HG03025 (cell line): ENCODE measurements around the gene KRTAP3-2.

Source experiments
- ATAC-seq: cut with Tn5 transposase; IDR thresholded peaks from one replicate; pipeline ENCODE4 v1.9.1; 2021; ENCODE audit warnings: mild to moderate bottlenecking, moderate library complexity; ENCODE audit not compliant: unreplicated experiment, low FRiP score

Gene KRTAP3-2

DNA sequence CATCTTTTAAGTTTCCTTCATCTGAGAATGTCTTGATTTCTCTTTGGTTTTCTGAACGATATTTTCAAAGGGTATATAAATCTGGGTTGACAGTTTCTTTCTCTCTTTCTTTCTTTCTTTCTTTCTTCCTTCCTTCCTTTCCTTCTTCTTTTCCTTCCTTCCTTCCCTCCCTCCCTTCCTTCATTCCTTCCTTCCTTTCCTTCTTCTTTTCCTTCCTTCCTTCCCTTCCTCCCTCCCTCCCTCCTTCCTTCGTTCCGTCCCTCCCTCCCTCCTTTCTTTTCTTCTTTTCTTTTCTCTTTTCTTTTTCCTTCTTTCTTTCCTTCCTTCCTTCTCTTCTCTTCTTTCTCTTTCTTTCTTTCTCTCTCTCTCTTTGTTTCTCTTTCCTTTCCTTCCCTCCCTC lies 25.3 kb downstream of the KRTAP3-2 start:
- ATAC-seq: no peak

DNA sequence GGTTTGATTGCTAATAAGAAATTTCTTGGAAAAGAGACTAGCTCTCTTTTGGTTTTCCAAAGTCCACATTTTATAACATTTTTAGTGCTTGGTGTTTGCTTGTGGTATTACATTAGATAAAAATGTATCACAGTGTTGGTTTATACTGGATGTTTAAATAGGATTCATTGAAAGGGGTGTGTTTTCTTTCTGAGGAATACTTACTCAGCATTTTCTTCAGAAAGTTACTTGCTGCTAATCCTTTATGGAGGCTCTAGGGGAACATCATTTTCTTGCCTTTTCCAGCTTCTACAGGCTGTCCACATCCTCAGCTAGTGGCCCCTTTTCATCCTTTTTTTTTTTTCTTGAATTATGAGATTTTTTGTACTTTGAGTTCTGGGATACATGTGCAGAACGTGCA lies 32.1 kb downstream of the KRTAP3-2 start:
- ATAC-seq: no peak

DNA sequence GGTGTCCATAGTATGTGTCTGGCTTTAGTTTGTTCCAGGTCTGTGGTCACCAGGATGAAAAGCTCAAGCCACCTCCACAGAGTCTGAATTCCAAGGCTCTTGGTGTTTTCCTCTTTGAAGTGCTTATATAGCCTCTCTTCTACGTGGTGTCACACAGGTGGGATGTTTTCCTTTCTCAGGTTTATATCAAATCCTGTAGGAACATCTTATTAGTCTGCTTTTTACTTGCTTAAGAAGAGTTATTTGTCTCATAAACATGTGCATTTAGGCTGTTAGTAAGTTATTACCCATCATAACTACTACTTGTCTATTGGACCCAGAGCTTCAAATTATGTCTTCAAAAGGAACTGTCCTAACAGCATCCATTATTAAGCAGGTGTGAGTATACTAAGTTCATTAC lies 32.9 kb downstream of the KRTAP3-2 start, which contains the start of gene KRT39:
Gene KRT39 (minus strand): TSS at position 101 of the 400 bp plus-strand sequence. CDS start 92 bp downstream, at position 9.
- ATAC-seq: no peak

DNA sequence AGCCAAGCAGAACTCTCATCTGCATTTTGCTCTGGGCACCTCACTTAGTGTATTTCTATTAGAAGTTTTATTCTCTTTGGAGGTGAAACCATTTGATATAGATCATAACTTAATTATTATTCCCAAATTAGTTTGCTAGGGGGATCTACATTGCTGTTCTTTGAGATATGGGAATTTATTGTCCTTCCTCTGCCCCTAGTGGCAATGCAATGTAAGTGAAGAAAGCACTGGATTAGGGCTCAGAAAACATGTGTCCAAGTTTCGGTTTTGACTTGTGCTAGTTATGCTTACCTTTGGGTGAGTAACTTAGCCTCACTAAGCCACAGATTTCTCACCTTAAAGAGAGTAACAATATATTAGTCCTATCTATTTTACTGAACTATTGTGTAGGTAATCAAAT lies 35.9 kb downstream of the KRTAP3-2 start:
- no peak for ATAC-seq

DNA sequence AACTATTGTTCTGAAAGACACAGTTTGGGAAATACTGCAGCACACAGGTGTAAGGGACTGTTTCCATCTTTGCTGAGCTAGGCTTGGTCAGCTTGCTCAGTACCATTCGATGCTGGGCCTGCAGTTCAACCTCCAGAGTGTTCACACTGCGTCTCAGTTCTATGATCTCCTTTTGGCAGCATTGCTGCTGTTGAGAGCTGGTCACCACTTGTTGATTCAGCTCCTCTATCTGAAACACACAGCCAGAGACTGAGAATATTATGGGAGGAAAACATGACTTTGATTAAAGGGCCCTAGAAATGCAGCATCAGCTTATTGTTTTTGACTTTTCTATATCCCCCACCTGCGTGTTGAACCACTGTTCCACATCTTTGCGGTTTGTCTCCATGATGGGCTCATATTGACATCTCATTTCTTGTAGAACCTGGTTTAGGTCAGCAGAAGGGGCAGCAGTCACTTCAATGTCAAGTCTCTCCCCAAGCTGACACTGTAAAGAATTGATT lies 37.6 kb downstream of the KRTAP3-2 start:
- no peak for ATAC-seq

DNA sequence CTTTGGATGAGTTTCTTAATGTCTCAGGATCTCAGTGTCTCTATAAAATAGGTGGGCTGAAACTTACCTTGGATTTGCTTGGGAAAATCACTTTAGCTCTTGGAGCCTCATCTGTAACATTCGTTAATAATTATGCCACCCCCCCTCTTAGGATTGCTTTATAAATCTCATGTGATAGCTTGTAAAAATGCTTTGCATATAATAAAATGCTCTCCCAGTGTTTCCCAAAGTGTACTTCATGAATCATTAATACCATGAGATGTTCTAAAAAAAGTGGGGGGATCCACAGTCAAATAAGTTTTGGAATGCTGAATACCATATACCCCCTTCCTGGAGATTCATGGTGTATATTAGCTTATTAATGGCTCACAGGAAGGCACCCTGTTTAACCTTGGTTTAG lies 38.1 kb downstream of the KRTAP3-2 start:
- ATAC-seq: no peak

DNA sequence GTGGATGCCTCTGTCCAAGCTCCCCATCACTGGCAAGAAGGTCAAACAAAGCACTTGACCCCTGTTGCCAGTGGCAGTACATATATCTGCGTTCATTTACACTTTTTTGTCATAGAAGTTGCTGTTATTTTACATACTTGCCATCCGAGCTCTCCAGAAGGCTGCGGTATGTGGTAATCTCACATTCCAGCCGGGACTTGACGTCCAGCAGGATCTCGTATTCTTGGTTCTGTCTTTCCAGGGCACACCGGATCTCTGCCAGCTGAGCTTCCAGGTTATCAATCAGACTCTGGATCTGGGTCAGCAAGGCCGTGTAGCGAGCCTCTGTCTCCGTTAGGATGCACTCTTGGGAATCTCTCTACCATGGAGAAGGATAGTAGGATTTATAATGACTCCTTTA lies 39.6 kb downstream of the KRTAP3-2 start:
- no peak for ATAC-seq

DNA sequence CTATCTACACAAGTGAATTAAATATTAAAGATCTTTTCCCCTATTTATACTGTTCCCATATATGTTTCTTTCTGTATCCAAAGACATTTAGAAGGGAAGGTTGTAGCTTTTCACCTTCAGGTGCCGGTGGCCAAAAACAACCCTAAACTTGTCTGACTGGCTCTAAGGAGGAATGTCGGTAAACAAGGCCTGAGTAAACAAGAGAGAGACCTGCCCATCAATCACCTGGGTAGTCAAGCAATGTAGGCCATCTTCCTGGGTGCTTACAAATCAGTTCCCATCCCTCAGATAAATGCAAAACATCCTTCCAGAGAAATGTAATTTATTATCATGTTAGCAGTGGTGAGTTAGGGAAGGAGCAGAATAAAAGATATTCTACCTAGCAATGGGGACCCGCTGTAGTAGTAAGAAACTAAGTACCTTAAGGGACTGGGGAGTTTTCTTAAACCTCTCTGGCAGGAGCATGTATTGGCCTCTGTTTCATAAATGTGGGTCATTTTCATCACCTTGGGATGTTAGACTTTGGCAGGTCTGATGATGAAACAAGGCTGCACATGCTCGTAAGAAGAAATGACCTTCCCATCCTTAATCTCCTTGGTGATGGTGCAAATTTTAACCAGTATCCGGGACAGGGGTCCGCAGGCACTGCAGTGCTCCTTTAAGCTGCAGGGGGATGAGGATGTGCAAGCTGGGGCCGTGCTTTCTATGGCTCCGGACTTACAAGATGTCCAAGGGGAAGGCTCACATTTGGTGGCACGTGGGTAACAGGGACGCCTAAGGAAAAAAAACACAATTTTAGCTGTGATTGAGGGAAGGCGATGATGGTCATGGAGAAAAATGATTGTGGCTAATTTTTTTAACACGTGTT lies 41.4 kb downstream of the KRTAP3-2 start:
- ATAC-seq: no peak

DNA sequence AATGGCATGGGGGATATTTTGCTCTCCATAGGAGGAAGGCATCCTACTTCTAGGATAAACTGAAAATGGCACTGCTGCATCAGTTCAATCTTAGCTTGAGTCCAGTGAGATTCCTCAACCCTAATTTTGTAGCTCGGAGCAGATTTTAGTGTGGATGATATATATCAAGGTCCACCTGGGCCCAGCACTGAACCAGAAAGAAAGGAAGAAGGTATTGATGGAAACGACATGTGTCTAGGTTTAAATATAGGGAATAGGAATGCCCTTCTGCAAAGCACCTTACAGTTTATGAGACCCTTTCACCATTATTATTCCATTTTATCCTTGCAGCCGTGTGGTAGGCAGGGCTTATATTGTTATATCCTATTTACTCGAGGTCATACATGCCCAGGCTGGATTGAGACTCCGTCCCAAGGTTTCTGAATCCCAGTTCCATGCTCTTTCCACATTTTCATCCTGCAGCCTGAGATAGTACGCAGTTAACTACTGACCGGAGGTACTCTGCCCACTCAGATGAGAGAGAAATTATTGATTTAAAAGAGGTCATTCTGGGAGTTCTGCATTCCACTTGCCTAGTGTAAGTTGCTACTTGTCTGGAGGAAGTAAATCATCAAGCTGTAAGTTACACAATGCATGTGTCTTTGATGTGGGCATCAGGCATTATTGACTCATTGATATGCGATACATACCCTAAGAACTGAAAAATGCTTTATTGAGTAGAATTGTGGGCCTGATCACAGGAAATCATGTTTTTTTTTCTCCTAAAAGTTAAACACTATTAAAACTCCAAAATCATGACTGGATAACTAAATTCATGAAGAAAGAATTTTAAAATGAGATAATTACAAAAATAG lies 43.1 kb downstream of the KRTAP3-2 start:
- no peak for ATAC-seq

DNA sequence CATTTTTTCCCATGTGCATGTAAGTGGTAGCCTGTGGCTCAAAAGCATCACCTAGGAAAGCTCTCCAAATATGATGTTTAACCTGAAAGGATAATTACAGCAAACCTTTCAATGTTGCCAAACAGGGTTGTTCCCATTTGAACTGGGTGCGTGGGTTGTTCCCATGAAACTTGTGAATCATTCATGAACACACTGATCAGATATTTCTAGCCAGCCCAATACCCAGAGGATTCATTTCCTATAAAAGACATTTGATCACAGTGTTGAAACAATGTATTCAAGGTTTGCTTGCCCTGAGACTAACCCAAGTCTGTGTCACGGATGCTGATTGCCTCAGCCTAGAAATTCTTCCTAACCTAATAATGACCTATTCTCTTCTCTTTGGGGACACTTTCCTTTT lies 45.8 kb downstream of the KRTAP3-2 start:
- ATAC-seq: no peak

DNA sequence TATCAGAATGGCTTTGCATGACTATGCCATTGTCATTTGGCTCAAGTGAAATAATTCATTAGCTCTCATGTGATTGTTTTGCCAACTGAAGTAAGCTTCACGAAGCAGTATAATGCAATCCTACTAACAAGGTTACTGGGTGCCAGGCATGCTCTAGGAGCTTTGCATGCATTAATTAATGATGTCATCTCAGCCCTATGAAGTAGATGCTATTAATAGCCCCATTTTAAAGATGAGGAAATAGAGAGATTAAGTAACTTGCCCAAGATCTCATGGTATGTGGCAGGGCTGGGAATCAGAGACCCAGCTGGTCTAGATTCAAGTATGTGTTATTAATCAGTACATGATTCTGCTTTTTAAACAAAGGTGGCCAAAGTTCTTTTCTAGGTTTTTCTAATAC lies 47.0 kb downstream of the KRTAP3-2 start:
- ATAC-seq: no peak

DNA sequence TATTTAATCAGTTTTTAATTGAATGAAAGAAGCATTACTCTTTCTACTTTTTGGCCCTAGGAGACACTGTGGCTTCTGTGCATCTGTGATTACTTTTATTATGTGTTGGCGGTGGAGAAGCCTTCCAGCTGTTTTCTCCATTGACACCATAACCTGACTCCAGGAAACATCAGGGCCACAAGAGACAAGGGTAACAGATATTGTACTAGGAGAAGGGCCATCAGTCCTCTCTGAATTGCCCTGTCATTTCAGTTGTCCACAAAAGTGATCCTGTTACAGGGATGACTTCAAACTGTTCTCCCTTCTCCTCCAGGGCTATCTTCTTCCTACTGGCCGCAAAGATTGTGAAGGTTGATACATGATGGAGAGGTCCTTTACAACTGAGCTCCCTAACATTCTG lies 47.6 kb downstream of the KRTAP3-2 start:
- no peak for ATAC-seq

DNA sequence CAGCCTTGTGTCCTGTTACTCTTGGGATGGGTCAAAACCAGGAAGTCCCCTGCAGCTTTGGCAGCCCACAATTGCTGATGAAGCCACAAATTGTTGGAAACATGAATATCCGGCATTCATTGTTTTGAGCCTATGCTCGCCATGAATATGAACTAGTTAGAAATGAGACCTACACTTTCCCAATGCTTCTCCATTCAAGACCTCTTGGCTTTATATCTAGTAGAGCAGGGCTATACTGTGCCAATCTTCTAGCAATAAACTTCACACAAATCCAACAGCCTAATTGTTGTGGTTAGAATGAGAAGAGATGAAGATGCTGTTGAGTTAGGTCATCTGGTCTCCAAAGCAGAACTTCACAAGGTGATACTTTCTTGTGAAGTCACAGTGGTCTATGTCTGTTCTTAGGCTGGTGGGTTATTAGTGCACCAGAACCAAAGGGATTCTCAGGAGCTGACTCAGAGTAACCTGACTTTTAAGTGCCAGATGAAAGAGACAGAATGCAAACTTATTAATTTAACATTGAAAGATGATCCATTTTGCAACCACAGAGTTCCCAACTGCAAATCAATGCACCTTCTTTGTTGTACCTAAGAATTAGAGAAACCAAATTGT lies 48.6 kb downstream of the KRTAP3-2 start:
- no peak for ATAC-seq

DNA sequence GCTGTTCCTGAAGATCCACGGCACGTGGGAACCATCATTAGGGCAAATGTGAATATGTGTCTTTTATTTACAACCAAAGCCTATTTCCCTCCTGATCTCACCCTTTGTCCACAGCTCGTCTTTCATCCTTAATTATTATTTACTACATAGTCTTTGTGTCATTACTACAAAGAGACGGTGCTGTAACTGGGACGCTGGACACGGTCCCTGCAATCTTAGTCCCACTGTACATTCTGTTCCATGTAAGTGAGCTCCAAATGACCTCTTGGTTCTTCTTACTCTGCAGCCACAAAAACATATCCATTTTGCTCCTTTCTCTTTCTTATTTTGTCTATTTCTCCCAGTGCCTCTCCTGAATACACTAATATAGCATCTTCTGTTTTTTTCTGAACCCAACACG lies 49.5 kb downstream of the KRTAP3-2 start:
- no peak for ATAC-seq

DNA sequence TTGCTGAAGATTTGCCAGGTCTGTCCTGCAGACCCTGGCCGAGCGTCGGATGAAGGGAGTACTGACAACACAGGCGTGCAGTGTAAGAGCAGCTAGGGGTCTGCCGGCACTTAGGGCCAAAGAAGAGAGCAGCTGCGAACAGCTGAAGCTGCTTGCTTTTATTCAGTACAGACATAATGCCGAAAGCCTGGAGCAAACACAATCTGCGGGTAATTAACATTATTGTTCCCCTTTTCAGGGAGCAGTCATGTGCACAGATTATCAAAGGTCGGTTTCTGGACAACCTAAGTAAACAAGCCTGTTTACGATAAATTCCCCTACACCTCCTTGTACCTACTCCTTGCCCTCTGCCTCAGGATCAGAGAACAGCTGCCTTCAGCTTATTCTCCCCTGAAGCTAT lies 50.3 kb downstream of the KRTAP3-2 start:
- no peak for ATAC-seq
